MM.1S (cell line): ENCODE results near the gene SNX33.

Source experiments
- DNase-seq: peaks from one replicate; pipeline ENCODE4 v3.0.0-alpha.2; 2015
- H2AFZ ChIP-seq: fragments of 300-600 bp; sonication (generic); 2 replicates; pipeline ENCODE4 v1.6.0; 2016; ENCODE audit warnings: antibody characterized with exemption, low read length
- H3F3A ChIP-seq: fragments of 300-600 bp; sonication (generic); 2 replicates; pipeline ENCODE4 v1.6.1; 2016; ENCODE audit warnings: mild to moderate bottlenecking, antibody characterized with exemption, low read length, moderate library complexity, mixed read lengths; ENCODE audit not compliant: insufficient read depth
- H3K27ac ChIP-seq: fragments of 300-600 bp; sonication (generic); 2 replicates; pipeline ENCODE4 v1.5.1; 2016; ENCODE audit warnings: mild to moderate bottlenecking, low read length
- H3K27me3 ChIP-seq: fragments of 300-600 bp; sonication (generic); replicated peaks from 2 replicates; pipeline ENCODE4 v1.6.0; 2016; ENCODE audit warnings: low read length; ENCODE audit not compliant: insufficient read depth
- H3K36me3 ChIP-seq: fragments of 300-600 bp; sonication (generic); replicated peaks from 2 replicates; pipeline ENCODE4 v1.6.1; 2016; ENCODE audit warnings: mild to moderate bottlenecking, low read length, mixed read lengths; ENCODE audit not compliant: insufficient read depth
- H3K4me1 ChIP-seq: fragments of 300-600 bp; sonication (generic); 2 replicates; pipeline ENCODE4 v1.6.1; 2016; ENCODE audit warnings: low read length, mixed read lengths
- H3K4me2 ChIP-seq: fragments of 300-600 bp; sonication (generic); 2 replicates; pipeline ENCODE4 v1.6.0; 2016; ENCODE audit warnings: low read depth, low read length
- H3K4me3 ChIP-seq: fragments of 300-600 bp; sonication (generic); 2 replicates; pipeline ENCODE4 v1.5.1; 2016; ENCODE audit warnings: low read length, mixed read lengths
- H3K79me2 ChIP-seq: fragments of 300-600 bp; sonication (generic); 2 replicates; pipeline ENCODE4 v1.6.1; 2016; ENCODE audit warnings: mixed run types, low read length, mixed read lengths
- H3K9ac ChIP-seq: fragments of 300-600 bp; sonication (generic); 2 replicates; pipeline ENCODE4 v1.6.1; 2016; ENCODE audit warnings: low read length, mixed read lengths
- H3K9me2 ChIP-seq: fragments of 300-600 bp; sonication (generic); replicated peaks from 2 replicates; pipeline ENCODE4 v1.6.1; 2016; ENCODE audit warnings: mild to moderate bottlenecking, low read length, mixed read lengths; ENCODE audit not compliant: insufficient read depth
- H3K9me3 ChIP-seq: fragments of 300-600 bp; sonication (generic); replicated peaks from 2 replicates; pipeline ENCODE4 v1.6.1; 2016; ENCODE audit warnings: mild to moderate bottlenecking, low read length, mixed read lengths; ENCODE audit not compliant: insufficient read depth
- H4K20me1 ChIP-seq: fragments of 300-600 bp; sonication (generic); 2 replicates; pipeline ENCODE4 v1.6.1; 2016; ENCODE audit warnings: mild to moderate bottlenecking, low read length, moderate library complexity, mixed read lengths; ENCODE audit not compliant: insufficient read depth
- EZH2 ChIP-seq: fragments of 300-600 bp; sonication (generic); optimal IDR thresholded peaks from 2 replicates; pipeline ENCODE3; 2017; ENCODE audit warnings: low read depth, mild to moderate bottlenecking, antibody characterized with exemption, low read length, mixed read lengths
- EZH2phosphoT487 ChIP-seq: fragments of 300-600 bp; sonication (generic); IDR thresholded peaks from 2 replicates; pipeline ENCODE4 v1.6.1; 2018; ENCODE audit warnings: antibody characterized with exemption, low read length
- TF ChIP-seq, protein P1 (sequence below): fragments of 300-600 bp; sonication (generic); IDR thresholded peaks from 2 replicates; pipeline ENCODE4 v1.5.1; 2016; ENCODE audit warnings: antibody characterized with exemption, low read length, mixed read lengths

The SNX33 gene

DNA sequence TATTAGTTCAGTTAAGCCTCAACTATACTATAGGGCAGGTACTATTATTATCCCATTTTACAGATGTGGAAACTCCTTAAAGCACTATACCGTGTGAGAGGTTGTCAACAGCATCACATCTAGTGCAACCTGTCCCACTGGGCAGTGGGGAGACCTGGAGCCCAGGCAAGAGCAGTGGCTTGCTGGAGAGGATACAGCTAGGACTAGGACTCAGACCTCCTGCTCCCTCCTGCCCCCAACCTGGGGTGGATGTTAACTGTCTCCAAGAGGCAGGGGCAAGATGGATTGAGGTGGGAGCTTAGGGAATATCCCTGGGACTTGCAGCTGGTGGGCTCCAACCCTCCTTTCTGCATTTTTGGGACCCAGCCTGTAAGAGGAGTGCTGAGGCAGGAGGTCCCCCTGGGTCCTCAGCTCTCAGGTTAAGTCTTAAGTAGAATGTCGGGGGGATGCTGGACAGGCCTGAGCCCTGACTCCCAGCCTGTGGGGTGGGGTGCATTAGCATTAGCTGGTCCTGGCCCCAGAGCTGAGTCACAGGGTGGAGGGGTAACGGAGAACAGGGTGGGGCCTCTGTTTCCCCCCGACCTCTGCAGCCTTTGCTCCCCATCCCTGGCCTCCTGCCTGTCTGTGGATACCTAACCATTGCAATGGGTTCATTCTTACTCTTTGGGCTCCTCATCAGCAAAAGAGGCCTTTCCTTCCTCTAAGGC is 6.6 kb downstream of the SNX33 start:
- Histone ChIP-seq H3K4me2 (no peak overlapping the region), H3K79me2 (no peaks in the 10 kb centered on the region), H3K27me3 (no peaks in the 10 kb centered on the region), H4K20me1 (no peaks in the 10 kb centered on the region), H3F3A (no peaks in the 10 kb centered on the region), H3K9me2 (no peaks in the 10 kb centered on the region), H3K4me3 (no peak overlapping the region), H3K9me3 (no peaks in the 10 kb centered on the region), H3K9ac (no peak overlapping the region), H3K4me1 (no peaks in the 10 kb centered on the region), H2AFZ (no peak overlapping the region), H3K27ac (no peak overlapping the region), H3K36me3 (no peaks in the 10 kb centered on the region)
- no peak for TF ChIP-seq EZH2
- no peak for TF ChIP-seq EZH2phosphoT487
- TF ChIP-seq, protein P1, sequence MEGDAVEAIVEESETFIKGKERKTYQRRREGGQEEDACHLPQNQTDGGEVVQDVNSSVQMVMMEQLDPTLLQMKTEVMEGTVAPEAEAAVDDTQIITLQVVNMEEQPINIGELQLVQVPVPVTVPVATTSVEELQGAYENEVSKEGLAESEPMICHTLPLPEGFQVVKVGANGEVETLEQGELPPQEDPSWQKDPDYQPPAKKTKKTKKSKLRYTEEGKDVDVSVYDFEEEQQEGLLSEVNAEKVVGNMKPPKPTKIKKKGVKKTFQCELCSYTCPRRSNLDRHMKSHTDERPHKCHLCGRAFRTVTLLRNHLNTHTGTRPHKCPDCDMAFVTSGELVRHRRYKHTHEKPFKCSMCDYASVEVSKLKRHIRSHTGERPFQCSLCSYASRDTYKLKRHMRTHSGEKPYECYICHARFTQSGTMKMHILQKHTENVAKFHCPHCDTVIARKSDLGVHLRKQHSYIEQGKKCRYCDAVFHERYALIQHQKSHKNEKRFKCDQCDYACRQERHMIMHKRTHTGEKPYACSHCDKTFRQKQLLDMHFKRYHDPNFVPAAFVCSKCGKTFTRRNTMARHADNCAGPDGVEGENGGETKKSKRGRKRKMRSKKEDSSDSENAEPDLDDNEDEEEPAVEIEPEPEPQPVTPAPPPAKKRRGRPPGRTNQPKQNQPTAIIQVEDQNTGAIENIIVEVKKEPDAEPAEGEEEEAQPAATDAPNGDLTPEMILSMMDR, result no peak
- no peak for DNase-seq

DNA sequence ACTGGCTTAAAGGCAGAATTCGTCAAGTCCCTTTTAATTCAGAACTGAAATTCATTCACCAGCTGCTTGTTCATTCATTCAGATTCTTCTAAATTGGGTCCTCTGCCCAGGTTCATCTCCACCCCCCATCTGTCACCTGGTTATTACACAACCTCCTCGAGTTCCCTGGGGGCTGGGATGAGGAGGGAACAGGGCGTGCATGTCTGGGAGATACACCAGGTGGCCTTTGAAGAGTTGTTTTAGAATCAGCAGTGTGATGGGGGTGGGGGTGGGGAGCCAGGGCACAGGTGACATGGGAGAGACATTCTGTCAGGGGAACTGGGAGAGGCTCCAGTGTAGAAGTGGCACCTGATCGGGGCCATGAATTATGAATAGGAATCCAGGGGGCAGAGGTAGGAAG is 8.2 kb downstream of the SNX33 start:
- H3K36me3 ChIP-seq, result no peaks in the 10 kb centered on the region
- no peak overlapping the region for H3K4me2 ChIP-seq
- no peaks in the 10 kb centered on the region for H3K9me2 ChIP-seq
- H2AFZ ChIP-seq, result no peak overlapping the region
- H3K79me2 ChIP-seq, result no peaks in the 10 kb centered on the region
- no peaks in the 10 kb centered on the region for H3K27me3 ChIP-seq
- no peaks in the 10 kb centered on the region for H3K9me3 ChIP-seq
- H3F3A ChIP-seq, result no peaks in the 10 kb centered on the region
- H3K4me1 ChIP-seq, result no peaks in the 10 kb centered on the region
- no peaks in the 10 kb centered on the region for H4K20me1 ChIP-seq
- no peak overlapping the region for H3K4me3 ChIP-seq
- H3K27ac ChIP-seq, result no peak overlapping the region
- TF ChIP-seq, protein P1, result no peak
- no peak for TF ChIP-seq EZH2
- TF ChIP-seq EZH2phosphoT487, result no peak
- DNase-seq, result no peak
- H3K9ac ChIP-seq, result no peak overlapping the region

DNA sequence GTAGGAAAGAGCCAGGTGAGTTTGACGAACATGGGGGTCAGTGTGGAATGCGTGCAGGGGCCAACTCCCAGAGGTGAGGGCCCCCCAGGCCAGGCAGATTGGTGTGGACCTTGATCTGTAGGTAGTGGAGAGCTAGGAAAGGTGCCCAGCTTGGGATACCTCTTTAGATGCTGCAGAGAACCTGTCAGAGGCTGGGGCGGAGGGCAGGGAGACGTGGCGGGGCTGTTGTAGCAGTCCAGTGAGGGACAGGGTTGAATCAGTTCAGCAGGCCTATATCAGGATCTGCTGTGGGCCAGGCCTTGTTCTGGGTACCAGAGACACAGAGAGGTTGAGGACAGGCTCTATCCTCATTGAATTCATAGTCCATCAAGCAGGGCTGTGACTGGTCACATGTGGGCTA is 8.6 kb downstream of the SNX33 start:
- Histone ChIP-seq H3K9me2 (no peaks in the 10 kb centered on the region), H3K4me3 (no peak overlapping the region), H3K4me1 (no peaks in the 10 kb centered on the region), H3K9me3 (no peaks in the 10 kb centered on the region), H3K9ac (no peak overlapping the region), H3K36me3 (no peaks in the 10 kb centered on the region), H3K27ac (no peak overlapping the region), H3F3A (no peaks in the 10 kb centered on the region), H3K4me2 (no peak overlapping the region), H4K20me1 (no peaks in the 10 kb centered on the region), H3K79me2 (no peaks in the 10 kb centered on the region), H2AFZ (no peak overlapping the region), H3K27me3 (no peaks in the 10 kb centered on the region)
- no peak for TF ChIP-seq EZH2
- TF ChIP-seq EZH2phosphoT487, result no peak
- TF ChIP-seq, protein P1, result no peak
- DNase-seq, result no peak
